Measurements from ENCODE around the gene MED4. TPM values are rescaled to one million over a fixed set of nuclear protein-coding genes. Genes with fewer than 3 reads are reported as not detected.
A peak's percentile ranks its signal among the peaks of the same experiment; 100 is the strongest.

The MED4 gene
- total and polyA plus RNA-seq, 10 donors: 35.7 to 61.7 (median 43.0) TPM

DNA sequence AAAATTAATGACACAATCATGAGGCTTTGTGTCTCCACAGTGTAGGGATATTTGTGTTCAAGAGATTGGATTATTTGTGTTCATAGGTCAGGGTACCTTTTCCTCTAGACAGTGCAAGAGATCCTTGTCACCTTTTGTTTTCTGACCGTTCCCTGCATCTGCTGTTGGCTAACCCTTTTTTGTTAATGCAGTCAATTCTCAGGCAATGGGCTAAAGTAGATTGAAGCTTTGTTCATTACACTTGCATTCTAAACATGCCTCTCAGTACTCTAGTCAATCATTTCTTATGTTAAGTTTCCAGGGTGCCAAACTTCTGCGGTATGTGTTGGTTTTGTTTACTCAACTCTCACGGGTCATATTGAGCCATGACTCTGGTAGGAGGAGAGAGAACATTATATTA lies 1.8 kb upstream of the MED4 start:
- DNase-seq: no peak
- intact Hi-C loops (cut with DNase I; ENCODE audit: low total_unique reads): no loop called here
- no peak overlapping the region for H3K4me3 ChIP-seq
- H3K27ac ChIP-seq: no peak overlapping the region
- H3K36me3 ChIP-seq: no peaks in the 10 kb centered on the region
- H3K9me3 ChIP-seq: no peaks in the 10 kb centered on the region
- 79 to 88% (median 86%) methylated on average over 3 of the region's 3 CpGs for WGBS, 5 donors
- TF ChIP-seq POLR2AphosphoS5 (IDR thresholded peaks at IDR 0.05) (no peak), CTCF (IDR thresholded peaks at IDR 0.05 in 8 of 11, conservative IDR thresholded peaks at IDR 0.05 in 3 of 11) (no peak), POLR2A (IDR thresholded peaks at IDR 0.05) (no peak)
- no peaks in the 10 kb centered on the region for H3K27me3 ChIP-seq (replicated peaks in 1 of 7)
- peaks cover 18 to 35% (median 29%) of the 10 kb centered on the region in 6 donors for H3K4me1 ChIP-seq

DNA sequence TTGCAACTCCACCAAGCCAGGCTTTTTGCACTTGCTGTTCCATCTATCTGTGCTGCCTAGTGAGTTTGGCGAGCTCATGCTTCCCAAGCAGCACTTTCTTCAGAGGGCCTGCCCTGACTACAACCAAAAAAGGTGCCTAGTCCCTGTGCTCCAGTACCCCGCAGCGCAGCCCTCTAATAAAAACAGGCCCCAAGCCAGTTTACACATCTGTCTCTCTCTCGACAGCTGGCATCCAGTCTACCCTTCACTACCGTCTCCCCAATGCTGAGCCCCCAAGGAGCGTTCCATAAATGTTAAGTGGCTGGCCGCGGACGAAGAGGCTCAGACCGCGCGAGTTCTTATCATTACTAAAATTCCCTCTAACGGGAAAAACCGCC lies 512 bp downstream of the MED4 start:
- DNase-seq: no peak
- TF ChIP-seq POLR2AphosphoS5 (IDR thresholded peaks at IDR 0.05) (no peak), CTCF (IDR thresholded peaks at IDR 0.05 in 8 of 11, conservative IDR thresholded peaks at IDR 0.05 in 3 of 11) (no peak), POLR2A (IDR thresholded peaks at IDR 0.05) (no peak)
- no peaks in the 10 kb centered on the region for H3K27me3 ChIP-seq (replicated peaks in 1 of 7)
- H3K9me3 ChIP-seq: no peaks in the 10 kb centered on the region
- WGBS, 5 donors: 0% methylated on average over 13 to 14 of the region's 14 CpGs
- peak overlapping the region; percentile 79 to 91 (median 88) for H3K27ac ChIP-seq
- H3K36me3 ChIP-seq: peaks cover 0 to 8% (median 0%) of the 10 kb centered on the region in 6 donors
- peak overlapping the region; percentile 64 to 96 (median 92) for H3K4me3 ChIP-seq
- peaks cover 19 to 58% (median 48%) of the 10 kb centered on the region in 6 donors for H3K4me1 ChIP-seq
- intact Hi-C loops (cut with DNase I; ENCODE audit: low total_unique reads): no loop called here

DNA sequence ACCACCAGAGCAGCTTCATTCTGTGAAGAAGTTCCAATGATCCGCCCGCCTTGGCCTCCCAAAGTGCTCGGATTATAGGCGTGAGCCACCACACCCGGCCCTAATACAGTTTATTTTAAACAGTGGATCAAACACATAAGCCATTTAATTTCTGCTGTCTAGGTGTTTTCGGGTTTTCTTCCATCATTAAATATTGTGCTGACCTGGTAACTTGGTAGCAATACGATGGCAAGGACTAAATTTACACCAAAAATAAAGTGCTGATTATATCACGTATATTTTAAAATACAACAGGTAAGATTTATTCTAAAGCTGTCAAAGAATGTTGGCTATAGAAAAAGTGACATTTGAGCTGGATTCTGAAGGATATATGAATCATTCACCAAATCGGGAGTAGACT lies 1.3 kb downstream of the MED4 start:
- peak overlapping the region in 7 of 8 donors; percentile 64 to 96 (median 91) for H3K4me3 ChIP-seq
- no peak for DNase-seq
- peaks cover 19 to 66% (median 54%) of the 10 kb centered on the region in 6 donors for H3K4me1 ChIP-seq
- WGBS, 5 donors: 81 to 90% (median 87%) methylated on average over 9 of the region's 9 CpGs
- no peaks in the 10 kb centered on the region for H3K27me3 ChIP-seq (replicated peaks in 1 of 7)
- intact Hi-C loops (cut with DNase I; ENCODE audit: low total_unique reads): no loop called here
- no peaks in the 10 kb centered on the region for H3K9me3 ChIP-seq
- peaks cover 0 to 16% (median 0%) of the 10 kb centered on the region in 6 donors for H3K36me3 ChIP-seq
- no peak overlapping the region for H3K27ac ChIP-seq
- TF ChIP-seq POLR2A (IDR thresholded peaks at IDR 0.05) (no peak), CTCF (IDR thresholded peaks at IDR 0.05 in 8 of 11, conservative IDR thresholded peaks at IDR 0.05 in 3 of 11) (no peak), POLR2AphosphoS5 (IDR thresholded peaks at IDR 0.05) (no peak)

GRCh38 chr13:48086272-48086671 lies 8.6 kb downstream of the MED4 start:
- no peak overlapping the region for H3K4me3 ChIP-seq
- intact Hi-C loops (cut with DNase I; ENCODE audit: low total_unique reads): no loop called here

More at GRCh38 chr13:48086272-48086671, 8.6 kb downstream of the MED4 start:
- no peak for TF ChIP-seq CTCF (IDR thresholded peaks at IDR 0.05 in 8 of 11, conservative IDR thresholded peaks at IDR 0.05 in 3 of 11)
- TF ChIP-seq POLR2AphosphoS5 (IDR thresholded peaks at IDR 0.05): no peak
- TF ChIP-seq POLR2A (IDR thresholded peaks at IDR 0.05): no peak
- no peaks in the 10 kb centered on the region for H3K9me3 ChIP-seq
- H3K27me3 ChIP-seq (replicated peaks in 1 of 7): no peaks in the 10 kb centered on the region
- H3K4me1 ChIP-seq: peaks cover 0 to 35% (median 20%) of the 10 kb centered on the region in 6 donors
- no peak overlapping the region for H3K27ac ChIP-seq
- DNase-seq: no peak
- peaks cover 0 to 86% (median 44%) of the 10 kb centered on the region in 6 donors for H3K36me3 ChIP-seq
- 90 to 98% (median 93%) methylated on average over 2 of the region's 2 CpGs for WGBS, 5 donors

Measured in spleen (tissue), 11 donors.